Measurements from ENCODE around the gene THSD1. TPM values are rescaled to one million over a fixed set of nuclear protein-coding genes. Genes with fewer than 3 reads are reported as not detected.
A peak's percentile ranks its signal among the peaks of the same experiment; 100 is the strongest.

THSD1 gene
- total and polyA plus RNA-seq, 9 of the 15 experiments (the other 6 are each of a cell fraction or from before 2014, with no cell fraction given): 0.01 to 0.11 (median 0.04) TPM; not detected in 2

DNA sequence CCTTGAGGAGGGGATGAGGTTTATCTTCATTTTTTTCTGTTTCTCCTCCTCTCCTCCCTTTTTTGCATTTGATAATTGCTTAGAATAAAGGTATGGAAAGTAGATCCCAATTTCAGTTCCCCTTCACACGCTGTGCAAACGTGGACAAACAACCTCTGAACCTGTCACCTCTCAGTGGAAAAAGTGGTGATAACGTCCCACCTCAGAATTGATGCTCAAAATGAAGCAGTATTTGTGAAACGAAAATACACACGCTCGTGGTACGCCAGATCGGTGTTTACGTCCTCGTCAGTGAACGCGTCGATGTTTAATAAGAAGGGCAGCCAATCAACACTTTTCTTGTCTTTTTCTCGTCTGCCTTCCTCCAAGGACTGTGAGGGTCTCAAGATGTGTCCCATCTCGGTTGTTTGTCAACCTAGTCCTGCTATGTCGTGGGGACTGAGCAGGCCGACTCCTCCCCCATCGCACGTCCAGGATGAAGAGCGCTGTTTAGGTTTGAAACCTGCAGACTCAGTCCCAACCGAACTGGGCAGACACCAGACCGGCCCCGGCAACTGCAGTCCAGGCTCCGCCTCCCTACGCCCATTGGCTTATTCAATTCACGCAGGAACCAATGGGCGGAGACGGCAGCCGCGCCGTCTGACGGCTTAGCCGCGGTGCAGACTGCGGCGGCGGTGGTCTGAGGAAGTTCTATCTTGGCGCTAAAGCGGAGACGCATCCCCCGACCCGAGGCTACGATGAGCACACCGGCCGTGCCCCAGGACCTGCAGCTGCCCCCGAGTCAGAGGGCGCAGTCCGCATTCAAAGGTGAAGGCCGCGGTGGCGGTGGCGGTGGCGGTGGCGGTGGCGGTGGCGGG is 49.1 kb upstream of the THSD1 start, which contains the start of gene CKAP2 (continued):
- TF ChIP-seq, protein P1, sequence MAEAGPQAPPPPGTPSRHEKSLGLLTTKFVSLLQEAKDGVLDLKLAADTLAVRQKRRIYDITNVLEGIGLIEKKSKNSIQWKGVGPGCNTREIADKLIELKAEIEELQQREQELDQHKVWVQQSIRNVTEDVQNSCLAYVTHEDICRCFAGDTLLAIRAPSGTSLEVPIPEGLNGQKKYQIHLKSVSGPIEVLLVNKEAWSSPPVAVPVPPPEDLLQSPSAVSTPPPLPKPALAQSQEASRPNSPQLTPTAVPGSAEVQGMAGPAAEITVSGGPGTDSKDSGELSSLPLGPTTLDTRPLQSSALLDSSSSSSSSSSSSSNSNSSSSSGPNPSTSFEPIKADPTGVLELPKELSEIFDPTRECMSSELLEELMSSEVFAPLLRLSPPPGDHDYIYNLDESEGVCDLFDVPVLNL (CRISPR knock-in tag; IDR thresholded peaks at IDR 0.05; ENCODE audit: low read depth): peak; percentile 92
- TF ChIP-seq PCBP1 (IDR thresholded peaks at IDR 0.05; ENCODE audit: low read depth, low read length, poor library complexity, severe bottlenecking) (no peak), SMAD3 (CRISPR knock-in tag; conservative IDR thresholded peaks at IDR 0.05) (no peak), HNRNPH1 (optimal IDR thresholded peaks at IDR 0.05; ENCODE audit: low read depth, low read length) (no peak), ZNF354B (CRISPR knock-in tag; IDR thresholded peaks at IDR 0.05) (no peak), ETV6 (IDR thresholded peaks at IDR 0.05; ENCODE audit: borderline replicate concordance in 1 of 2, low read depth in 2 of 2, low read length in 1 of 2) (no peak), ETV6 (CRISPR knock-in tag; IDR thresholded peaks at IDR 0.05; ENCODE audit: borderline replicate concordance) (no peak), GABPA (tag; conservative IDR thresholded peaks at IDR 0.05; ENCODE audit: low read depth) (no peak), FOXP1 (CRISPR knock-in tag; IDR thresholded peaks at IDR 0.05) (peak; percentile 26; the same call in 1 of the 2 replicates), ZNF311 (CRISPR knock-in tag; IDR thresholded peaks at IDR 0.05) (no peak), ZNF239 (CRISPR knock-in tag; IDR thresholded peaks at IDR 0.05) (no peak), ZNF77 (CRISPR knock-in tag; IDR thresholded peaks at IDR 0.05) (no peak), KAT8 (IDR thresholded peaks at IDR 0.05; ENCODE audit: low read depth) (no peak), CBFB (CRISPR knock-in tag; IDR thresholded peaks at IDR 0.05) (no peak), RBM17 (IDR thresholded peaks at IDR 0.05; ENCODE audit: borderline replicate concordance, low read depth, low read length) (no peak), CEBPB (tag; IDR thresholded peaks at IDR 0.05) (no peak), FOXA1 (IDR thresholded peaks at IDR 0.05; ENCODE audit: borderline replicate concordance) (no peak), ZNF134 (CRISPR knock-in tag; conservative IDR thresholded peaks at IDR 0.05) (no peak)
- TF ChIP-seq, protein P2, sequence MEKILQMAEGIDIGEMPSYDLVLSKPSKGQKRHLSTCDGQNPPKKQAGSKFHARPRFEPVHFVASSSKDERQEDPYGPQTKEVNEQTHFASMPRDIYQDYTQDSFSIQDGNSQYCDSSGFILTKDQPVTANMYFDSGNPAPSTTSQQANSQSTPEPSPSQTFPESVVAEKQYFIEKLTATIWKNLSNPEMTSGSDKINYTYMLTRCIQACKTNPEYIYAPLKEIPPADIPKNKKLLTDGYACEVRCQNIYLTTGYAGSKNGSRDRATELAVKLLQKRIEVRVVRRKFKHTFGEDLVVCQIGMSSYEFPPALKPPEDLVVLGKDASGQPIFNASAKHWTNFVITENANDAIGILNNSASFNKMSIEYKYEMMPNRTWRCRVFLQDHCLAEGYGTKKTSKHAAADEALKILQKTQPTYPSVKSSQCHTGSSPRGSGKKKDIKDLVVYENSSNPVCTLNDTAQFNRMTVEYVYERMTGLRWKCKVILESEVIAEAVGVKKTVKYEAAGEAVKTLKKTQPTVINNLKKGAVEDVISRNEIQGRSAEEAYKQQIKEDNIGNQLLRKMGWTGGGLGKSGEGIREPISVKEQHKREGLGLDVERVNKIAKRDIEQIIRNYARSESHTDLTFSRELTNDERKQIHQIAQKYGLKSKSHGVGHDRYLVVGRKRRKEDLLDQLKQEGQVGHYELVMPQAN (IDR thresholded peaks at IDR 0.05; ENCODE audit: borderline replicate concordance): no peak
- TF ChIP-seq, protein P3, sequence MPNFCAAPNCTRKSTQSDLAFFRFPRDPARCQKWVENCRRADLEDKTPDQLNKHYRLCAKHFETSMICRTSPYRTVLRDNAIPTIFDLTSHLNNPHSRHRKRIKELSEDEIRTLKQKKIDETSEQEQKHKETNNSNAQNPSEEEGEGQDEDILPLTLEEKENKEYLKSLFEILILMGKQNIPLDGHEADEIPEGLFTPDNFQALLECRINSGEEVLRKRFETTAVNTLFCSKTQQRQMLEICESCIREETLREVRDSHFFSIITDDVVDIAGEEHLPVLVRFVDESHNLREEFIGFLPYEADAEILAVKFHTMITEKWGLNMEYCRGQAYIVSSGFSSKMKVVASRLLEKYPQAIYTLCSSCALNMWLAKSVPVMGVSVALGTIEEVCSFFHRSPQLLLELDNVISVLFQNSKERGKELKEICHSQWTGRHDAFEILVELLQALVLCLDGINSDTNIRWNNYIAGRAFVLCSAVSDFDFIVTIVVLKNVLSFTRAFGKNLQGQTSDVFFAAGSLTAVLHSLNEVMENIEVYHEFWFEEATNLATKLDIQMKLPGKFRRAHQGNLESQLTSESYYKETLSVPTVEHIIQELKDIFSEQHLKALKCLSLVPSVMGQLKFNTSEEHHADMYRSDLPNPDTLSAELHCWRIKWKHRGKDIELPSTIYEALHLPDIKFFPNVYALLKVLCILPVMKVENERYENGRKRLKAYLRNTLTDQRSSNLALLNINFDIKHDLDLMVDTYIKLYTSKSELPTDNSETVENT (CRISPR knock-in tag; IDR thresholded peaks at IDR 0.05): no peak
- TF ChIP-seq, protein P4, sequence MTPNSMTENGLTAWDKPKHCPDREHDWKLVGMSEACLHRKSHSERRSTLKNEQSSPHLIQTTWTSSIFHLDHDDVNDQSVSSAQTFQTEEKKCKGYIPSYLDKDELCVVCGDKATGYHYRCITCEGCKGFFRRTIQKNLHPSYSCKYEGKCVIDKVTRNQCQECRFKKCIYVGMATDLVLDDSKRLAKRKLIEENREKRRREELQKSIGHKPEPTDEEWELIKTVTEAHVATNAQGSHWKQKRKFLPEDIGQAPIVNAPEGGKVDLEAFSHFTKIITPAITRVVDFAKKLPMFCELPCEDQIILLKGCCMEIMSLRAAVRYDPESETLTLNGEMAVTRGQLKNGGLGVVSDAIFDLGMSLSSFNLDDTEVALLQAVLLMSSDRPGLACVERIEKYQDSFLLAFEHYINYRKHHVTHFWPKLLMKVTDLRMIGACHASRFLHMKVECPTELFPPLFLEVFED (CRISPR knock-in tag; conservative IDR thresholded peaks at IDR 0.05): no peak

Data from K562 (cell line).